Raji (cell line): Measurements from ENCODE around the gene MYMX.

ENCODE experiments used
- POLR2A ChIP-seq: IDR thresholded peaks from 2 replicates; pipeline ENCODE4 v1.6.1; 2011; ENCODE audit warnings: low read depth, low read length, control low read depth; ENCODE audit not compliant: insufficient read depth

The MYMX gene

DNA sequence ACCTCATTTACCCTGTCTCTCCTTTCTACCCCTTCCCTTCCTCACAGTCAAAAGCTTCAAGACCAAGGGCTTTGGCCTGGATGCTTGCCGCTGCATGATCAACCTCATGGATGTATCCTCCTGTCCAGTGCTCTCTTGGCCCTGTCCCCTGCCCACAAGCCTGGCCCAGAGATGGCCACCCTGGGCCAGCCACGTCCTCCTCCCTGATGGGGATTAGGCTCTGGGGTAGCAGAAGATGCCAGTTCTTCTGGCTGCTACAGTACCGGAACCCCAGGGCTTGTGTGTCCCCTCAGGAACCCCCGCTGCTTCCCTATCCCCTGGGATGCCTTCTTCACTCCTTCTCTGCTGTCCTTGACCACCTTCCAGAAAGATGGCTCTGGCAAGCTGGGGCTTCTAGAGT, 35.8 kb upstream of the MYMX start:
- TF ChIP-seq POLR2A = no peak

DNA sequence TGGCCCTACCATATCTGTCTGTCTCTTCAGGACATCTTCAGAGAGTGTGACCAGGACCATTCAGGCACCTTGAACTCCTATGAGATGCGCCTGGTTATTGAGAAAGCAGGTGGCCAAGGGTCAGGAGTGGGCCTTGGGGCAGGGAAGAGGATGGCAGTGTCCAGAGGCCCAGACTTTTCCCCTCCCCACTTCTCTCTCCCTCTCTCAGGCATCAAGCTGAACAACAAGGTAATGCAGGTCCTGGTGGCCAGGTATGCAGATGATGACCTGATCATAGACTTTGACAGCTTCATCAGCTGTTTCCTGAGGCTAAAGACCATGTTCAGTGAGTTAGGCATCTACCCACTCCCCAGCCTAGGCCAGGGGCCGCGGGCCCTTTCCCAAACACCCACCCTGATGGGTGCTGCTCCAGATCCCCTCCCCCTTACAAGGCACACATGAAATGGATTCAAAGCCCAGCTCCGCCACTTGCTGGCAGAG, 33.8 kb upstream of the MYMX start:
- no peak for TF ChIP-seq POLR2A

DNA sequence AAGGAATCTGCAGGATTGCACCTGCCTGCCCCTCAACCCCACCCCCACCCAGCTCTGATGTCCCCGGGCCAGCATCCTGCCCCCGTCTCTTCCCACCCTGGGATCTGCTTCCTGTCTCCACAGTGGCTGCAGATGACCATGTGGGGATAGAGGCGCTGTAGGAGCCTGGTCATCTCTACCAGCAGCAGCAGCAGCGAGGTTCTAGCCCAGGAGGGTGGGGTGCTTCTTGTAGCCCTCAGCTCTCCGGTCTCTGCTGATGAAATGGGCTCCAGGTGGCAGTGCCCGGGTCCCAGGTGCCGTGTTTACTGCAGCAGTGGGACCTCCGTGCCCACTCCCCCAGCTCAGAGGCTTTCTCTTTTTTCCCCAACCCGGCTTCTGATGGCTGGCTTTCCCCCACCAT, 32.9 kb upstream of the MYMX start:
- TF ChIP-seq POLR2A = no peak

DNA sequence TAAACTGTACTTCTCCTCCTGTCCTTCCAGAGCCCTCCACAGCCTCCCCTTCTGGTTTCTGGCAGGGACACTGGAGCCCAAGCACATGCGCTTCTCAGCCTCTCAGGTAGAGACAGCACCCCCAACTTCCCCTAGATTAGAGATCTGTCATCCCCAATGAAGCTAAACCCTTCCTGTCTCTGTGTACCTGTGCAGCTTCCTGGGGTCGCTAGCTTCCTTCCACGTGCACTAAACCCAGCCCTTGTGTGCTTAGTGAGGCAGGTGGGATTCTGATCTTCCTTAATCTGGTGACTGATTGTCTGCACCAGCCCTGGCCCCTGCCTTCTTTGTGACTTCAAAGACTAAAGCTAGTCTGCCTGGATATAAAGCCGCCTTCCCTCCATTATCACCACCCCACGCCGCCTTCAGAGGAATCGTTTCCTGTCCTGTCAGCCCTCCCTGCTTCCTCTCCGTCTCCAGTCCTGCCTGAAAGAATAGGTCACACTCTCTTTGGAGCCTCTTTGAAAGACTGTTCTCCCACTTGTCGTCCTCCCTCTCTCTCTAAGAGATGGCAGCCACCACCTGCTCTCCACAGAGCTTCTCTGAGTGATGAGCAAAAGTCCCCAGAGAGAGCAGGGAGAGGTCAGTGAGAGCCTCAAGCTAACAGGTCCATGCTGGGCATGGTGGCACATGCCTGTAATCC, 30.6 kb upstream of the MYMX start:
- TF ChIP-seq POLR2A = no peak

DNA sequence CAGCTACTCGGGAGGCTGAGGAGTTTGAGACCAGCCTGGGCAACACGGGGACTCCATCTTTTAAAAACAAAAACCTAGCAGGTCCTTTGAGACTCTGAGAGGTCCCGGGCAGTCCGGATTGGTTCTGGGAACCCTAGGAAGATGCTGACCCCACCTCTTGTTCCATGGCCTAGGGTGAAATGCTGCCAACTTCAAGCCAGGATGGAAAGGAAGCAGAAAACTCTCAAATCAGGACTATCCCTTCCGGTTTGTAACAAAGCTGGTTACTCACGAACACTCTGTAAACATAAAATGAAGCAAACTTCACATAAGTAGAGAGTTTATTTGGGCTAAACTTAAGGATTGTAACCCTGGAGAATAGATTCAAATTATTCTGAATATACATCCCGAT, 30.1 kb upstream of the MYMX start:
- TF ChIP-seq POLR2A = no peak

DNA sequence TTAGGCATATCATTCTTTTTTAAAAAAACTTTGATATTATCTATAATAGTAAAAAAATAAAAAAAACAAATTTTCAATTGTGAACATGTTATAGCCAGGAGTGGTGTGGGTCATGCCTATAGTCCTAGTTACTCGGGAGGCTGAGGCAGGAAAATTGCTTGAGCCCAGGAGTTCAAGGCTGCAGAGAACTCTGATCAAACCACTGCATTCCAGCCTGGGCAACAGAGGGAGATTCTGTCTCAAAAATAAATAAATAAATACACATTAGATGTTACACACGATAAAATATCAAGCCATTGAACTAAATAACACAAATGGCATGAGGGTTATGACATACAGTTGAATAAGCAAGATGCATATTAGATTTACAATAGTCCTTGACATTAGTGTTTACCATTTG, 27.9 kb upstream of the MYMX start:
- TF ChIP-seq POLR2A = no peak

DNA sequence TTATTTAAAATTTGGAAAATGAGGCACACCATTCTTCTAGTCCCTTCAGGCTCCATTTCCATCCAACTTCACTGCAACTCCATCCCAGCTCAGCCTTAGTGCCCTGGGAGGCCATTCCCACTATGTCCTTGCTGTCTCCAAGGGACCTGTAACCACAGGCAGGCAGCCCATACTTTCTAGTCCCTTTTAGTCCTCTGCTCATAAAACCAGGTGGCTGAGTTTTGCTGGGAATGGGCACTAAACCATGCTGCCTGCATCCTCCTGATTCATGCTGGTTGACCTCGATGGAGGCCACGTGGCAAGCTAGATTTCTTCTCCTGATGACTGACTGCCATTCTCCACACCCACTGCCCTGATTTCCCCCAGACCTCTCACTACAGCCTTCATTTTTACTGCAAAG, 27.5 kb upstream of the MYMX start:
- no peak for TF ChIP-seq POLR2A

DNA sequence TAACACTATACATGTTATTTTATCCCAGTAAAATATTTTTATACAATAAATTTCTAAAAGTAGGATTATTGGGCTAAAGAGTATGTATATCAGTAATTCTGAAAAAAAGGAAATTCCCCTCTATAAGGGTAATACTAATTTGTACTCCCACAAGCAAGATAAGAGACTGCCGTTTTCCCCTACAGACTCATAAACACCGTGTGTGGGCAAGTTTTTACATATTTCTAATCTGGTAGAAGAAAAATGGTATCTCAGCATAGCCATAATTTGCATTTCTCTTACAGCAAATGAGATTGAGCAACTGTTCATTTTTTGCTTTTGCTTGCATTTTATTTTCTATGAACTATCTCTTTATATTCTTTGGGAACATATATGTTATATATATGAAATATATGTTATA, 26.0 kb upstream of the MYMX start:
- TF ChIP-seq POLR2A = no peak

DNA sequence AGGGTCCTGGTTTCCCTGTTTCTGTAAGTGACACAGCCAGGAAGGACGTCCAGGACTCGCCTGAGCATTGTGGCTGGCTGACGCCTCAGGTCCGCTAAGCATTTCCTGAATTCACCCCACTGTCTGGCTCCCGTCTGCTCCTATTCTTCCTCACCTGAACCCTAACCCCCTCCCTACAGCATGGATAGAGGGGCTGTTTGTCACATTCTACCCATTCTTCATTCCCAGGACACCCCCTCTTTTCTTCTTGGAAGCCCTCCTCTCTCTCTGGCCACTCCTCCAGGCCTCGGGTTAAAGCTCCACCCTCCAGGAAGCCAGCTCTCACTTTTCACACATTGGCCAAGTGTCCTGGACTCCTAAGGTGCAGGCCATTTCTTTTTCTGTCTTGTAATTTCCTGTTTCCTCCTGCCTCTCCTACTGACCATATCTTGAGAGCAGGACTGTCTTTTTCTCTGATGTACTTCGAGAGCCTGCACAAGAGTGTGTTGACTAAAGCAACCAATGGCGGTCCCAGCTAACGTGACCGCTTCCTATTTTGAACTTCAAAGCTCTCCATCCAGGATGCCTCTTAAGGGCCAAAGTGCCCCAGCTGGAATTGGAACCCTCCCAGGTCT, 24.2 kb upstream of the MYMX start:
- TF ChIP-seq POLR2A = no peak

DNA sequence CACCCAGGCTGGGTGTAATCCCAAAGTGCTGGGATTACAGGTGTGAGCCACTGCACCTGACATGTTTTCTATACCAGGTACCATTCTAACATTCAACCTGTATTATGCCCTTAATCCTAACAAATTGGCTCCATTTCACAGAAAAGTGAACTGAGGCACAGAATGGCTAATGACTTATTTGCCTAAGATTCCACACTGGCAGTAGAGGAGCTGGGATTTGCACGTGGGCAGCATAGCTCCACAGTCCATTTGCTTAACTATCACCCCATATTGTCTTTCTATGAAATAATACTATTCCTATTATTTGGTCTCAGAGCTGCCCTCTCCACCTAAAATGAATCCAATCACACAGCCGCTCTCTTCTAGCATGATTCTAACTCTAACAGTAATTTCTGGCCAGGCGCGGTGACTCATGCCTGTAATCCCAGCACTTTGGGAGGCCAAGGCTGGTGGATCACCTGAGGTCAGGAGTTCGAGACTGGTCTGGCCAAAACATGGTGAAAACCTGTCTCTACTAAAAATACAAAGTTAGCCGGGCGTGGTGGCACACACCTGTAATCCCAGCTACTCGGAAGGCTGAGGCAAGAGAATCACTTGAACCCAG, 23.3 kb upstream of the MYMX start:
- no peak for TF ChIP-seq POLR2A

DNA sequence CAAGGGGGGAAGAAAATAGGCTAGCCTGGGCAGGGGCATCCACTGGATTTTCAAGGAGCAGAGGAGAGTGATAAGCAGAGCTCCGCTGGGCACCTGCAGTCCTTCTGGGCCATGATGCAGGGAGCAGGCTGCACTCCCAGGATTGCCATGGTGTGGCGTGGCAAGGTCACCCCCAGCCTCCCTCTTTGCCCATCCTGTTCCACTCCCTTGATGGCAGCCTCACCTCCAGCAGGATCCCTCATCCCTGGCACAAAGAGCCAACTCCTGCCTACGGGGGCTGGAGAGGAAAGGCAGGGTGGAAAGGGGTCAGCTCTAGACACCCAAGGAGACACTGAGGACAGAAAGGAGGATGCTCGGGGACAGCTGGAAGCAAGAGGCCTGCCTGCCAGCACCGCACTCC, 22.4 kb upstream of the MYMX start:
- no peak for TF ChIP-seq POLR2A

DNA sequence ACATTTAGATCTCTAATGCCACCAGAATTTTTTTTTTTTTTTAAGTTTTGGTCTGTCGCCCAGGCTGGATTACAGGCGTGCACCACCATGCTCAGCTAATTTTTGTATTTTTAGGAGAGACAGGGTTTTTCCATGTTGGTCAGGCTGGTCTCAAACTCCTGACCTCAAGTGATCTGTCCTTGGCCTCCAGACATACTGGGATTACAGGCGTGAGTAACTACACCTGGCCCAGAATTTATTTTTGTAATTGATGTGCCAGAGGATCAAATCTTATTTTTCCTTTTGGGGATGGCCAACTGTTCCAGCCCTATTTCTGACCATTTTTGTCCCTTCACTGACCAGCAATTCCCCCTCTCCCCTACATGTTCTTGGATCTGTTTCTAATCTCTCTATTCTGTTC, 18.0 kb upstream of the MYMX start:
- TF ChIP-seq POLR2A = no peak

DNA sequence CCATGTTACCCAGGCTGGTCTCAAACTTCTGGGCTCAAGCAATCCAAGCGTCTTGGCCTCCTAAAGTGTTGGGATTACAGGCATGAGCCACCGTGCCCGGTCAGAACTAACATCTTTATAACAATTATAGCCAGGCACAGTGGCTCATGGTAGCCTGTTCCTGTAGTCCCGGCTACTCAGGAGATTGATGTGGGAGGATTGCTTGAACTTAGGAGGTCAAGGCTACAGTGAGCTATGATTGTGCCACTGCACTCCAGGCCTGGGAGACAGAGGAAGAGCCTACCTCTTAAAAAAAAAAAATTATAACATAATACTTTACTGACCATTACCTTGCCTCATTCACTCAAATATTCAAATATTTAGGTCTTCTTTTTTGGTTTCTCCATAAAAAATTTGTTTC, 16.8 kb upstream of the MYMX start:
- no peak for TF ChIP-seq POLR2A

DNA sequence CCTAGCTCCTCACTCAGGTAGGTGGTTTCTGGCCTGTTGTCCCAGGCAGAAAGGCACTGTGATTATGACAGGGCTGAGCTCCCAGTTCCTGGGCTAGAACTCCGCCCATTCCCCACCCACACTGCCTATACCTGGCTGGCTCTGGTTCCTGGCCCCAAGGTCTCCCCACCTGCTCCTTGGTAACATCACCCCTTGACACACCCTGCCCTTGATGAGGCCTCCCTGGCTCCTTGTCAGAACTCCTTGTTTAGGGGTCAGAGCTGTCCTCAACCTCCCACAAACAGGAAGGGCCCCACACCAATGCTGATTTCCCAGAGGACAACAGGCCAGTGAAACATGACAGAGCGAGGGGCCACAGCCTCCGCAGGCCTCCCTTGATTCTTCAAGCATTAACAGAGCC, 15.5 kb upstream of the MYMX start:
- TF ChIP-seq POLR2A = no peak

DNA sequence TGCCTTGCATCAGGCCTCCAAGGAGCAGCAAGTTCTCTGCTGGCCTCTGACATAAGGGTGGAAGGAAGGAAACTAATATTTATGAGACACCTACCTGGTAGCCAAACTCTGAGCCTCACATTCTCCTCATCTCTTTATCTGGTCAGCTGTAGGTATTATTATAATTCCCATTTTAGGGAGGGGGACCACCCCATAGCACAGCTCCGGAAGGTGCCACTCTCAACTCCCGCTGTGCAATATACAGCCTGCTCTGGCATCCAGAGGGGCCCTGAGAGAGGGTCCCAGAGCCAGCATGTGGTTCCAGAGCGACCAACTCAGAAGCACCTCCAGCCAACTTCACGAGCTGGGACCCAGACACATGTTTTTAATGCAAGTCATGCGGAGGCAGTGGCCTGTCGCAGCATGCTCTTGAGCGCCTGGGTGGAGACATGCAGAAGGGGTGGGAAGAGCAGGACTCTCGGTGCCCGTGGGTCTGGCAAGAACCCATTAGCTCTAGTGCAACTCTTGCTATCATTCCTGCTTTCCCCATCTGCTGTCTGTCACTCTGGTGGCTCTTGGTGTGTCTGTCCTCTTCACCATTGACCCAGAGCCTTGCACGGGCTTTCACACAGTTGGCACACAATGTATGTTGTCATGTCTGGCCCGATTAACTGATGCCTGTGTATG, 15.0 kb upstream of the MYMX start:
- no peak for TF ChIP-seq POLR2A

DNA sequence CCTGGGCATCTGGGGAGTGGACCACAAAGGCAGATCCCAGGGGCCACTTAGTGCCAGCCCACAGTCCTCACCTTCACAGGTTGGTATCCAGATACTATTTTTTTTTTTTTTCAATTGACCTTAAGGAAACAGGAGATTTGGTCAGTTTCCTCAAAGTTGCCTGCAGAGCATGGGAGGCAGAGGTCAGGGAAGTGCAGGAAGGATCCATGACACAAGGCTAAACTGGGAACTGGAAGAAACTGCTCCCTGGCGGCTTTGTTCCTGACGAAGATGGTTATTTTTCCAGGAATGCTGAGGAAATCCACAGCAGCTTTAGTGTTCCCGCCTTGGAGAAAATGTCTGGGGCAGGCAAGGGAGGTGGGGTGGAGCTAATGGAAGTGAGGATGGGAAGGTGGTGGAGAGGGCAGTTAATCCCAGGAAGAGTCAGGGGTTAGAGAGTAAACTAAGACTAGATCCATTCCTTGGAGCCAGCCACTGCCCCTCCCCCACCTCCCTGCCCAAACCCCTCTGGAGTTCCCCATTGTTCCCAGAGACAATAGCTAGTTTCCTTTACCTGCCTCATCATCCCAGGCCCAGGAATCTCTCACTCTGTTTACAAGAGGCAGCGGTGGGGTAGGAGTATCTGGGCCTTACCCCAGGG, 14.3 kb upstream of the MYMX start:
- TF ChIP-seq POLR2A = no peak
